GM19351 (cell line): ENCODE results near the gene STXBP4.
A peak's percentile ranks its signal among the peaks of the same experiment; 100 is the strongest.

Experiments used
- ATAC-seq: cut with Tn5 transposase; IDR thresholded peaks from one replicate; pipeline ENCODE4 v1.9.1; 2021; ENCODE audit warnings: mild to moderate bottlenecking, moderate library complexity; ENCODE audit not compliant: unreplicated experiment

The STXBP4 gene

GRCh38 chr17:55163408-55163807 is 194.8 kb downstream of the STXBP4 start:
- ATAC-seq = no peak

- ATAC-seq = no peak
Measured at GRCh38 chr17:55166506-55166905, 197.9 kb downstream of the STXBP4 start.

- ATAC-seq = no peak
Measured at GRCh38 chr17:55167024-55167725, 198.6 kb downstream of the STXBP4 start.

DNA sequence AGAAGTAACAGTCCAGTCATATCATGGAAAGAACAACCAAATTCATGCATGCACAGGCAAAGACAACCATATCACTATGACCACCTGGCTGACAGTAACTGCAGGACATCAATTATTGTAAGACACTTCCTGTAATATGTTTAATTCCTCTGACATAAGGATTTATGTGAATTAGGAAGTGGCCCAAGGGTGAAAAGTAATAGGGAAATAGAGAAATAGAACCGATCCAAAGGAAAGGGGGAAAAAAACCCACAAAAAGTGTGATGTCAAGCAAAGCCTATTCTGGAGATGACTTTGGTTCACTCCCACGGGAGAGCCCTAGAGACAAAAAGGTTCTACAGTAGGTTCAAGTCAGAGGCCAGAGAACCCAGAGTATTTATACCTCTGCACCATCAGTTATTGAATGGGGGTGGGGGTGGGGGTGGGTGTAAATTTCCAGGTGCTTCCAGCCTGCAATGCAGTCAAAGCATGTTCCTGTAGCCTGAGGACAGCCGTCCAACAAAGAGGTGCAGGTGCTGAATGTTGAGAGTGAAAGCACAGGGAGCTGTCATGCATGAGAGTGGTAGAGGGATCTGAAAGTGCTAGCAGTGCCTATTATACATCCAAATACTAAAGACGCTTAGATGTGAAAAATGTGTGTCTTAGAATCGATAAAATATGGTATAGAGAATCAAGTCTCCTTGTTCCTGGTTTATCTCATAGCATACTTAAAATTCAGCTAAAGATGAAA is 200.6 kb downstream of the STXBP4 start:
- peak; percentile 87 for ATAC-seq

DNA sequence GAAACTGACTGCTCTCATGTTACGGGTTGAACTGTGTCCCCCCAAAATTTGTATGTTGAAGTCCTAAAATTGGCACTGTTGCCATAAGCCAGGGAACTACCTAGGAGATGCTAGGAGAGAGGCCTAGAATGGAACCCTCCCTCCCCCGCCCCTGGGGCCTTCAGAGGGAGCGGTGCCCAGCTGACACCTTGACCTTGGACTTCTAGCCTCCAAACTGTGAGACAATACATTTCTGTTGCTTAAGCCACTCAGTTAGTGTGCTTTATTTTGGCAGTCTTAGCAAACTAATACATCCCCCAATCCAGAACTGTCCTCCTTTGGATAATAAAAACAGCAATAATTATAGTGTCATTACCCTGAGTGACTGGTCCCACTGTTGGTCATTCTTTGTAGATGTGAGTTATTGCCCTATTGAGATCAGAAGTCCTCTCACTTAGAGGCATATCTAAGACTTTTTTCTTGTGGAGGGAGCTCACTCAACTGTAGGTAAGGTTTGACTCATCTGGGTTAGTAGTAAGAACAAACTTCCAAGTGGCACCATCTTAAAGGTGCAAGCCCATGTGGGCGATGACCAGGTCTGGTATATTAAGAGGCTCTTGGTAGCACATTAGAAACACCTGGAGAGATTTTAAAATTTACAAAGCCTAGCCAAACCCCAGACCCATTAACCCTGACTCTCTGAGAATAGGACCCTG is 203.2 kb downstream of the STXBP4 start:
- peak; percentile 35 for ATAC-seq

DNA sequence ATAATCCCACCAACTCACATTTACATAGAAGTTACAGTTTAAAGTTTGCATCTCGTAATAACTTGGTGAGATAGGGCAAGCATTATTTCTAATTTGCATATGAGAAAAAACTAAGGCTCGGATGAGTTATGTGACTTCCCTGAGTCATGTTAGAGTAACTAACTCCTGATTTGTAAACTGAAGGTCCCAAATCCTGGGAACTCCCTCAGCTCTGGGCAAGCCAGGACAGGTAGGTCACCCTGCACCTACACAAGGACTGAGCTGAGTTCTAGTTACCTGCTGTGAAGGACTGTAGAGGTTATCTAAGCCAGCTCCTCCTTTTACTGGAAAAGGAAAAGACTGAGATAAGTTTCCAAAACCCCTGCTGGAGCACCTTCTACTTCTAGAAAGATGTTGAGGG is 204.0 kb downstream of the STXBP4 start:
- ATAC-seq = peak; percentile 22

- ATAC-seq = no peak
Measured at GRCh38 chr17:55174133-55174532, 205.6 kb downstream of the STXBP4 start.

GRCh38 chr17:55175788-55176427 is 207.3 kb downstream of the STXBP4 start:
- ATAC-seq = no peak

GRCh38 chr17:55177159-55177854 is 208.7 kb downstream of the STXBP4 start:
- ATAC-seq = no peak

DNA sequence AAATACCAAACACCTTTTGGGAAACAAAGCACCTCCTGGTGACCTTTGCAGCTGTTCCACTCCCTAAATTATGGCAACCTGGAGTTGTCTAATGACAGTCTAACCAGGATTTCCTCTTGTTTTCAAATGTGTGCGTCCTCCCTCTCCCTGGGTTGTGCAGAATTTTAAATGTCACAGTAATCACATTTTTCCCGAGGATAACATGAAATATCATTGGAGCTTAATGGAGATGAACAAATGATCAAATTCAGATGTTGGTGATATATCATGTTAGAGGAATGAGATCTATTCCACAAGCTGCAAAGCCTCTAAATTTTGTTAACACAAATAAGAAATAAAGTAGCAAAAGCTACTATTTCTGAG is 209.3 kb downstream of the STXBP4 start:
- no peak for ATAC-seq

DNA sequence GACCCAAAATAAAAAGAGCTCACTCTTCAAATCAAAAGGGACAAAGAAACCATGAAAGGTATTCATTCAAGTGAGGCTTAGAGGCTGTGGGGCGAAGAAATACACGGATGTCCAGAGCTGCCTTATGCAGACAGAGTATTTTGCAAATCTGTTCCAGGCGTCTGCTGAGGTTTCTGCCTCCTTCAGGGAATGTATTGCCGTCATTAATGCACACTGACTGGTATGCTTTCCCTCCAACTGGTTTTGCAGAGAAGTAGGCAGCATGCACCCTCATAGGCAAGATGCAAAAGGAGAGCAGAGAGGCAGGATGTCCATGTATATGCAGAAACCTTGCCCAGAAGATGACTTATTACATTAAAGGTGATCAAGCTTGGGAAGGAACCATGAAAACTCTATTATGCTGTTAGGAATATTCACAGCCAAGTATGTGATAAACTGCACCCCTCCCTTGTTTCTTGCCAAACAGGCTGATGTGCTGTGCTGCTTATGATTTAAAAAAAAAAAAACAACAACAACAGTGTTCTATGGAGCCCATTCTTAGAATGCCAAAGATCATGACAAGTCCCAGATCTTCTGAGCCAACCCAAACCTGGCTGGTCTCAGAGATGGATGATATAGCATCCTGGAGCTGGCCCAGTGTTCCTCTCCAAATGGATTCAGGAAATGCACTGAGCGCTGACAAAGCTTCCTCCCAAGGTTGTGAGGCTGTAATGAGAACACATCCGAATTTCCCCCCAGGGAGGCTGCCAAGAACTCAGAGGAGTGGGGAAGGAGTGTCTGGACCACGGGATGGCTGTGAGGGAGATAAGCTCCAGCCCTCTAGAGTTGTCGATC is 218.6 kb downstream of the STXBP4 start:
- ATAC-seq = no peak

GRCh38 chr17:55190748-55191147 is 222.2 kb downstream of the STXBP4 start:
- peak; percentile 67 for ATAC-seq

DNA sequence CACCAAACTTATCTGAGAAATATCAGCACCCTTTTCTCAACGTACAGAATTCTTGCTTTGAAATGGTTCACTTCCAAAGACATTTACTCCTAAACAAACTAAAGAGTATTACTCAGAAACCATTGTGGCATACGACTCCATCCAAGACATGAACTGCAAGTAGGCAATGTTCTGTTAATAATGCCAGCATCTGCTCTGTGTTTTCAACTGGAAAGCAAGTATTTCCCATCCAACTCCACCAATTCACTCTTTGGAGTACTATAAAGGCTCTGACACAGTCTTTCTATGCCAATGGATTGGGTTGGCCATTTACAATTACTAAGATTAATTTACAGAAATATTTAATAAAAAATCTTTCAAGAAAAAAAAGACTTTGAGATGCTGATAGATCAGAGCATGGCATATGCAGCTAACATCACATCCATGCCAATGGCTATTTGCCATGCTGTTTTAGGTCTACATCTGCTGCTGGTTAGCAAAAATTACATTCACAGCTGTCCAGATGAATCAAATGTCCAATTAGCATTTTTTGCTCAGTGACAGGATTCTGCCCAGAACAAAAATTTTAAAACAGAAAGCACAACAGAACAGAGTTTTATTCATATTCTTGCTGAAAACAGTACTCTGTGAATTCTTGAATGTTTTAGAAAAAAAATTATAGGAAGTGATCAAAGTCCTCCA is 230.3 kb downstream of the STXBP4 start:
- no peak for ATAC-seq

- no peak for ATAC-seq
Measured at GRCh38 chr17:55200904-55201303, 232.3 kb downstream of the STXBP4 start.

DNA sequence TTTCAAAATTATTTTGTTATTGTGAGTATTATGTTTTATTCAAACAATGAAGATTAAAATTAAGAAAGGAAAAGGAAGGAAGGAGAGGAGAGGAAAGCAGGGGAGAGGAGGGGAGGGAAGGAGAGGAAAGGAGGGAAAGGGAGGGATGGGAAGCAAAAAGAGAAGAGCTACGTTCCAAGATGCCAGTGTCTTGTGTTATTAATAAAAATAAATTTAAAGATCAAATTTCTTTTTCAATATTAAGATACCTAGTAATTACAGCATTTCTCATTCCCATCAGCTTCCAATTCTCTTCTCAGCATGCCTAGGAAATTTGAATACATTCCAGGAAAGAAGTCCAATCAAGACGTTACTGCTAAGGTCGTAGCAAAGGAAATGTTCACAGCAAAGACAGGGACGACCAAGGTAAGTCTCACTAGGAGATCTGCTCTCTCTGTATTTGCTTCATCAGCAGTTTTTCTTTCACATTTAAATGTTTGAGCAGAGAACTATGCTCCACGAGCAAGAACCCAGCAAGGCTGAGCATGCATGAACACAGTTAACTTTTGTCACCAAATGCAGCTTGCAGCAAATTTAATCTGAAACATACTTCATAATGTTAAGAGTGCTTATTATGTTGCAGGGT is 232.9 kb downstream of the STXBP4 start:
- ATAC-seq = no peak

GRCh38 chr17:55202896-55203295 is 234.3 kb downstream of the STXBP4 start:
- ATAC-seq = no peak

DNA sequence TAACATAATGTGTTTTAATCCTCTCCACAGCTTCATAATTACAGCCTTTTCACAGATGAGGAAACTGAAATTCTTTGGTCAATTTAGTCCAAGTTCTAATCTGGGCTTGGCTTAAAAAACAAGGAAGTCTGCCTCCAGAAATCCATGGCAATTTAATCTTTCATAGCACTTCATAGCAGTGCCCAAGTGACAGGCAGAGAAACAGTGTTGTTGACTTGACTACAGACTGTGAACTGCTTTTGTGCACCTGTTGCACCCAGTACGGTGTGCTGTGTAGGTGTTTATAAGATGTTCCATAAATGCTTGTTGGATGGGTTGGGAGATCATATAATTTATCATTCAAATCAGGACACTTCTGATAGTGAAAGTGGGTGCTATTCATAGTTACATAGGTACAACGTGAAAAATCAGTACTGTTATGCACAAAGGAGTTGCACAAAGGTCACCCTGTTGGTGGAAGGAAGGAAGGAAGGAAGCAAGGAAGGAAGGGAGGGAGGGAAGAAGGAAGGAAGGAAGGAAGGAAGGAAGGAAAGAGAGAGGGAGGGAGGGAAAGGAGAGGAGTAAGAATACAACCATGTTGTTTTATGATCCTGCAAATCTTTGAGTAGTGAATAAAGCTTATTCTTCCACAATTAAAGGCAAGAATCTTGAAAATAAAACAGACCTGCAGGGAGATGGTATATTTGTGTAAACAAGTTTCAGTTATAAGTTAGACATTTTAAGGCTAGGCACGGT is 239.7 kb downstream of the STXBP4 start:
- ATAC-seq = no peak

GRCh38 chr17:55210292-55210691 is 241.7 kb downstream of the STXBP4 start:
- no peak for ATAC-seq
